GM18868 (cell line): ENCODE data around the gene ERGIC3.
"Not testable (repeated sequence)": the region's sequence is repeated elsewhere in the genome, so short reads cannot be mapped to it uniquely, and the experiment has no call there.

Experiments used
- ATAC-seq: cut with Tn5 transposase; IDR thresholded peaks from one replicate; pipeline ENCODE4 v1.9.1; 2021; ENCODE audit warnings: mild to moderate bottlenecking, moderate library complexity; ENCODE audit not compliant: unreplicated experiment

ERGIC3 gene

GRCh38 chr20:35517767-35518166 is 24.1 kb upstream of the ERGIC3 start:
- ATAC-seq = not testable (repeated sequence)

DNA sequence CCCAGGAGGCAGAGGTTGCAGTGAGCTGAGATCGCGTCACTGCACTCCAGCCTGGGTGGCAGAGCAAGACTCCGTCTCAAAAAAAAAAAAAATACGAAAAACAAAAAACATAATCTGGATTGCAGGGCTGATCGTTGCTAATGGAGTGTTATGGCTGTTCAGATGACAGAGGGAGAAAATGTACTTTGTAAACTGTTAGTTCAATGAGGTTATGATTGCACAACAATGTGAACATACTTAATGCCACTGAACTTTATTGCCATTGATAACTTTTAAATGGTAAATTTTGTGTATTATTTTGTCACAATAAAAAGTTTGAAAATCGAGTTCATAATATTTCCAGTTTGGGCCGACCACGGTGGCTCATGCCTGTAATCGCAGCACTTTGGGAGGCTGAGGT is 22.9 kb upstream of the ERGIC3 start:
- ATAC-seq = no peak

GRCh38 chr20:35523298-35523888 is 18.5 kb upstream of the ERGIC3 start:
- ATAC-seq = no peak

DNA sequence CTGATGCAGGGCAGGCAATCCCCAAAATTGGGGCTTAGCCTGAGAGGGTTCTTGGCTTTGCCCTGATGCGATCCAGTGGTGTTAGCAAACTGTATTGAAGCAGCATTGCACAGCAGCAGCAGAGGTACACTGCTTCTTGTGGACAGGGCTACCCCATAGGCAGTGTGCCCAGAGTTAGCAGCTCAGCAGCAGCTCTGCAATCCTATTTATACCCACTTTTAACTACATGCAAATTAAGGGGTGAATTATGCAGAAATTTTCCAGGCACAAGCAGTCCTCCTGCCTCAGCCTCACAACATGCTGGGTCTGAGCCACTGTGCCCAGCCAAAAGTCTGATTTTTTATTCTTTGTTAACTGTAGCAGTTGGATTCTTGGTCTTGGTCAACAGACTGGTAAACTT is 16.2 kb upstream of the ERGIC3 start:
- no peak for ATAC-seq

DNA sequence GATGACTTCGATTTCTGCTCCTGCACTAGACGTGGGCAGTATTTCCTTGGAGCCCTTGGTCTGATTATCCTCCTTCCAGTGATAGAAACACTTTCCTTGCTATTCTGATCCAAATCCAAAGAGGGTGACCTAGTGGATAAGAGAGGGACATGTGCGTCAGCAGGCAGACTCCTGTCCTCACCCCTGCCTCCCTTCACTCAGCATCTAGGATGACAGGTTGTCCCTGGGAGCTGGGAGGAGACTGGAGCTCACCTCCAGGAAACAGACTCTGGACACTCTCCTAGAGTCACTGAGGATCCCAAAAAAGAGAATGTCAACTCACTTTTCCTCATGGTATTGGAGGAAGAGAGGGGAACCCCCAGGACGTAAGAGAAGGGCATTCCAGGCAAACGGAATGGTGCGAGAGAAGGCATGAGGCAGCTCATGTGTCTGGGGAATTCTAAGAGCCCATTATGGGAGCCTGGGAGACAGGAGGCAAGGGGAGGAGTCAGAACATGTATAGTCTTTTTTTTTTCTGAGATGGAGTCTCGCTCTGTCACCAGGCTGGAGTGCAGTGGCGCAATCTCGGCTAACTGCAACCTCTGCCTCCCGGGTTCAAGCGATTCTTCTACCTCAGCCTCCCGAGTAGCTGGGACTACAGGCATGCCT is 14.6 kb upstream of the ERGIC3 start:
- no peak for ATAC-seq

DNA sequence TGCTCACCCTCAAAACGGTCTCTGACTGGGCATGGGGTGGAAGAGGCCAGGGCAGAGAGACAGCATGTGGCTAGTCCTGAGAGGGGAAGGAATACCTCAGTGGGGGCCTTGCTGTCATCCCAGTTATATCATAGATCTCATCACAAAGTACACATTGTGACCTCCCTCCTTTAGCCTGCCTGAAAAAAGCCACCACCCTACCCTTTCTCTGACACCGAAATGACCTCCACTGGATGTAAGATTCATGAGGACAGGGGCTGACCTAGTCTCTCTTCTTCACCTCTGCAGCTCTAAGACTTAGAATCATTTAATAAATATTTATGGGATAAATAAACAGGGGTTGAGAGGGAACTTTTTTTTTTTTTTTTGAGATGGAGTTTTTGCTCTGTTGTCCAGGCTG is 12.3 kb upstream of the ERGIC3 start, which contains the start of gene C20orf173:
Gene C20orf173 (minus strand): TSS at position 101 of the 400 bp plus-strand sequence. CDS start 279 bp downstream, outside the sequence.
- ATAC-seq = no peak

GRCh38 chr20:35539756-35540212 is 2.1 kb upstream of the ERGIC3 start:
- no peak for ATAC-seq

DNA sequence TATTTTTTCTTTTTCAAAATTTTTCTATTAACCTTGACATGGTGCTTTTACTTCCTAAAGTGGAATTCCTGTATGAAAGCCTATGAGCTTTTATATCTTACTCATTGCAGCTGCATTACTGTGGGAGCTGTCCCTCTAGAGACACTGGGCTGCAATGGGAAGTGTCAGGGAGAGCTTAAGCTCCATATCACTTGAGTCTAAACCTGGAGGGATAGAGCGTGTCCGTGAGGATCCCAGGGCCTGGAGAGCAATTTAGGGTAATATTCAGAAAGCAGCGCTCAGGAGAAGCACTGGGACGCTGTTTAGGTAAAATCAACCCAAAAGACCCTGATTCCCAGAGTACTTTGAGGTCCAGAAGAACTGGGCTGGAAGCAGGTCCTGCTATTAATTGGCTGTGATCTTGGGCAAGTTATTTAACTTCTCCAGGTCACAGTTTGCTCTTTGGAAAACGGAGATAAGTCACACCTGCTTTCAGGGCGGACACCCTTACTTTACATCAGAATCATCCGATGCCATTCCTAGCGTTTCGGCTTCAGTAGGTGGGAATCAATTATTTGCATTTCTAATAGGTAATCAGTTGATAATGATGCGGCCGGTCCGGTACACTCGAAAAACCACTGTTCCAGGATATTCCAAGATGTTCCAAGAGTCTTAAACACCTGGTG is 628 bp upstream of the ERGIC3 start:
- no peak for ATAC-seq

- ATAC-seq = no peak
Observed at GRCh38 chr20:35542990-35543389, 1.1 kb downstream of the ERGIC3 start.

DNA sequence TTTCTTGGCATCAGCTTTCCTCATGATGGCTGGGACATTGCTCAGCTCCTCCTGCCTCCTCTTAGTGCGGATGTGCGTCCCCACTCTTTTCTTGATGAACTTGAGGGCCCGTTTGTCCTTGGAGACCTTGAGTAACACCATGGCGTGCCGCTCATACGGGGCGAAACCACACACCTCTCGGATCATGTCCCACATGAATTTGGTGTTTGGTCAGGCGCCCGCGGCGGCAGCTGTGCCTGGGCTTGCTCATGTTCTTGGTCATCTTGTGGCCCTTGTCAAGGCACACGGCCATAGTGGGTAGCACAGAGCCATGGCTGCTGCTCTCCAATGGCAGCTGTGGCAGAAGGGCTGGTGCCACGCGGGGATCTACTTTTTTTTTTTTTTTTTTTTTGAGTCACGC is 2.6 kb downstream of the ERGIC3 start:
- ATAC-seq = no peak

- not testable (repeated sequence) for ATAC-seq
Observed at GRCh38 chr20:35544941-35545340, 3.1 kb downstream of the ERGIC3 start.

DNA sequence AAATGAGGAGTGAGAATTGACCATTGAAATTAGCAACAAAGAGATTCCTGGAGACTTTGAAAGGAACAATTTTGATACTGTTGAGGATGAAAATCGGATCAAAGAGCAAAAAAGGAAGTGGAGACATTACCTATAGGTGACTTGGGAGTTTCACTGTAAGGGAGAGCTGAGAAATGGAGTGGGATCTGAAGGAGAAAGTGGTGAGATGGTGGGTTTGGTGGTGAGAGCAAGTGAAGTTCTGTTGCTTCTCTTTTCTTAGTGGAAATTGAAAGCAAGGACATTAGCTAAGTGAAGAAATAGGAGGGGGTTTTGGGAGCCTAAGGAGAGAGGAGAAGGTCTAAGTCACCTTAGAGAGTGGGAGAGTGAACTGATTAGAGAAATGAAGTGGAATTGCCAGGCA is 4.2 kb downstream of the ERGIC3 start:
- ATAC-seq = no peak

- no peak for ATAC-seq
Observed at GRCh38 chr20:35547329-35547728, 5.5 kb downstream of the ERGIC3 start.

GRCh38 chr20:35551503-35551902 is 9.6 kb downstream of the ERGIC3 start:
- no peak for ATAC-seq

DNA sequence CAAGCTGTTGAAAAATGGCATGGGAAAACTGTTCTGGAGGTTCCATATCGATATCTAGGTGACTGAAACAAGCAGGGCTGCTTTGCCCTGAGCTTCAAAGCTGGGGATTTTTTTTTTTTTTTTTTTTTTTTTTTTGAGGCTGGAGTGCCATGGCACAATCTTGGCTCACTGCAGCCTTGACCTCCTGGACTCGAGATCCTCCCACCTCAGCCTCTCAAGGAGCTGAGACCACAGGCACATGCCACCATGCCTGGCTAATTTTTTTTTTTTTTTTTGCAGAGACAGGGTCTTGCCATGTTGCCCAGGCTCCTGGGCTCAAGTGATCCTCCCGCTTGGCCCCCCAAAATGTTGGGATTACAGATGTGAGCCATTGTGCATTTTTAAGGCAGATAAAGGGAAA is 11.0 kb downstream of the ERGIC3 start:
- ATAC-seq = no peak

DNA sequence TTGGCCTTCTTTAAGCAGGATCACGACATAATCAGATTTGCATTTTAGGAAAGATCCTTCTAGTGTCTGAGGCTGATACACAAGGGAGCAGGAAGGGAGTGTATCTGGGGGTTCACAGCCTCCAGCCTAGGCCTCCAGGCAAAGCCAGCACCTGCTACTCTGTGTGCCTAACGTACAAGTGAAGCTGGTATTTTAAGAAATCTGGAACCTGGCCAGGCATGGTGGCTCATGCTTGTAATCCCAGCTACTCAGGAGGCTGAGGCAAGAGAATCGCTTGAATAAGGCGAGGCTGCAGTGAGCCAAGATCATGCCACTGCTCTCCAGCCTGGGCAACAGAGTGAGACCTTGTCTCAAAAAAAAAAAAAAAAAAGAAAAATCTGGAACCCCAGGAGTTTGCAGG is 13.6 kb downstream of the ERGIC3 start:
- not testable (repeated sequence) for ATAC-seq

GRCh38 chr20:35555951-35556645 is 14.2 kb downstream of the ERGIC3 start:
- no peak for ATAC-seq

GRCh38 chr20:35556871-35557270 is 15.0 kb downstream of the ERGIC3 start:
- no peak for ATAC-seq

- ATAC-seq = no peak
Observed at GRCh38 chr20:35558451-35558850, 16.6 kb downstream of the ERGIC3 start.

GRCh38 chr20:35559042-35559693 is 17.3 kb downstream of the ERGIC3 start:
- no peak for ATAC-seq

DNA sequence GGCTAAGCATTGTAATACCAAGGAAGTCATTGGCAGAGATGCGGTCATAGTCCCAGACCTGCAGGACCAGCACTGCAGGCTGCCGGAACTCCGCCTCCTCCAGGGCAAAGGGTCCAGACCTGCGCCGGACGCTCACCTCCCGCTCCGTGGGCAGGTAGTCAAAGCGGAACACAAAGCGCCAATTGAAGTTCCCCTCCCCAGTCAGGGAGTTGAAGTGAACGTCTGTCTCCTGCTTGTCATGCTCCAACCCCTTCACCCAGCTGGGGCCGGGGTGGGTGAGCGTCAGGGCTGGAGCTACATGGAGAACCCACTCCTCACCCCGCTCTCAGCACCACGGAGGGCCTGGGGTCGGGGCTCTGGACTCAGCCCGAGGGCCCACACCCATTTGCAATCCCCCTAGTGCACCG is 18.2 kb downstream of the ERGIC3 start:
- no peak for ATAC-seq
